AG08396 (cell line): Measurements from ENCODE around the gene IKZF1.

ENCODE experiments used
- DNase-seq: peaks from one replicate; pipeline ENCODE4 v3.0.0; 2012; ENCODE audit warnings: low spot score, mixed read lengths

Gene IKZF1

DNA sequence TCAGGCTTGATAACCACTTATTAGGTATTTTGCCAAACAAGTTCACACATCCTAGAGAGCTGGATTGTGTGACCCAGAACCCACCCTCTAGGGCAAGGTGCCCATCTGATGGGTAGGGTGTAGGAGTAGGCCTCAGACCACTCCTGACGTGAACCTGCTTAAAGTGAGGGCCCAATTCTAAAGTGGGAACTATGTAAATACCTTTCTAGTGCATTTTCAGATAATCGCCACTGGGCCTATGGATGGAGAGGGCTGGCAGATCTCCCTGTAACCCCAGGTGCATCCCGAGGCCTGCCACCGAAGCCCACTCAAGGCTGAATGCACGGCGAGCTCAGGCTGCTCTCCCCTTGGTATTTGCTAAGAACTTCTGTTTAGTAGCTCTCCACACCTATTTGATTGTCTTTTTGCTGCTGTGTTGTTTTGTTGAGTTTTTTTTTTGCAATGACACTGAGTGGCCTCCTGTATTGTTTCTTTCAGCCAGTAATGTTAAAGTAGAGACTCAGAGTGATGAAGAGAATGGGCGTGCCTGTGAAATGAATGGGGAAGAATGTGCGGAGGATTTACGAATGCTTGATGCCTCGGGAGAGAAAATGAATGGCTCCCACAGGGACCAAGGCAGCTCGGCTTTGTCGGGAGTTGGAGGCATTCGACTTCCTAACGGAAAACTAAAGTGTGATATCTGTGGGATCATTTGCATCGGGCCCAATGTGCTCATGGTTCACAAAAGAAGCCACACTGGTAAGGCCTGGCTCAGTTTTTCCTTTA, 71.7 kb downstream of the IKZF1 start:
- DNase-seq = no peak

DNA sequence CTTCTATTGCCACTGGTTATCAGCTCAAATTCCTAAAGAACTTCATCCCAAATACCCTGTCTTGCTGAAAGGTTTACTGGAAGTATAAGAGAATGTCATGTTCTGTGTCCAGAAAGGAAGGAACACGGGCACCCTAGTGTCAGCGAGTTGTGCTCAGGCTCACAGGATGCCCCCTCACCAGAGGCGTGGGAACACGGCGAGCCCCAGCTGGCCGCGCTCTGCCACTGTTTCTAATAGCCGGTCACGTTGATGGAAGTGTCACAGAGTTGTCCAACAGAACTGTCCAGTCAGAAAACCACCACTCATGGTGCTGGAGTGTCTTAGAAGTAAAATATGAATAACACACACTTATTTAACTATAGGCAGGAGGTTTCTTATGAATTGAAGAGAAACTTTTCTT, 72.8 kb downstream of the IKZF1 start:
- no peak for DNase-seq

DNA sequence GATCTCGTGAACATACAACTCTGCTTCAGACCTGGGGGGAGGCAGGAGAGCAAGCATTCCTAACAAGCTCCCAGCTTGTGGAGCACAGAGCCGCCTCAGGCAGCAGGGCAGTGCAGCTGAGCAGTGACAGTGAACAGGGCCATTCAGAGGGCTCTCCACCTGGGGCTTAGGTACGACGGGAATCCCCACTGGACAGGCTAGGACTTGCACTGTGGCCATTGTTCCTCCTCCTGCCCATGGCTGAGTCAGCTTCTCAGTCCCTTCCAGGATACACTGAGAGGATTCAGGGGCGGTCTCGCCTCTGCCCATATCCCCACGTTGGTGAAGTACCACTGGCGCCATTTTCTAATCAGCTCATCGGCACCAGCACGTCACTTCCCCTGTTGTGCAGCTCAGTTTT, 74.6 kb downstream of the IKZF1 start:
- no peak for DNase-seq

DNA sequence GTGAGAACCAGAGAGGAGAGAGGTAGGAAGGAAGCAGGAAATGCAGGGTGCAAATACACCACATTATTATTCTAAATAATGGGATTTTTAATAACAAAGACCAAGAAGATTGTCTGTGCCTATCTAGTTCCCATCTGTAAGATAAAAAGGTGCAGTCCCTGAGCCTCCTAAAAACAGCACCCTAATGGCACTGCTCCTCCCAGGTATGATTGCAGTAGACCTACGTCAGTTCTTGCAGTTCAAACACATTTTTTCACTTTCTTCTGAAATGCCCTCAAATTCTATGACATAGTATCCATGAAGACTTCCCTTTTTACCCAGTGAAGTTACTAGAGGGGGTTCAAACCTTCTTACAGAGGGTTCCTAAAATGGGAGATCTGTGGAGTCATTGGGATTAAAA, 75.0 kb downstream of the IKZF1 start:
- DNase-seq = no peak

DNA sequence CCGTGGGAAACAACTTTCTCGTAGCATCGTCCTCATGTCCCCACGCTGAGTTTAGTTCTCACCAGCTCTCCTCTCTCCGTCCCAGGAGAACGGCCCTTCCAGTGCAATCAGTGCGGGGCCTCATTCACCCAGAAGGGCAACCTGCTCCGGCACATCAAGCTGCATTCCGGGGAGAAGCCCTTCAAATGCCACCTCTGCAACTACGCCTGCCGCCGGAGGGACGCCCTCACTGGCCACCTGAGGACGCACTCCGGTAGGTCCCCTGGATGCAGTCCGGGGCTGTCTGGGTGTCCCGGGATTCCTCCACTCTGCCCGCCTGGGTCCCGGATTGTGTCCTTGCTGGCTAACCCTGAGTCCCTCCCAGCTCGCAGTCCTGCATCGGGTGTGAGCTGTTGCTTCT, 77.9 kb downstream of the IKZF1 start:
- no peak for DNase-seq

DNA sequence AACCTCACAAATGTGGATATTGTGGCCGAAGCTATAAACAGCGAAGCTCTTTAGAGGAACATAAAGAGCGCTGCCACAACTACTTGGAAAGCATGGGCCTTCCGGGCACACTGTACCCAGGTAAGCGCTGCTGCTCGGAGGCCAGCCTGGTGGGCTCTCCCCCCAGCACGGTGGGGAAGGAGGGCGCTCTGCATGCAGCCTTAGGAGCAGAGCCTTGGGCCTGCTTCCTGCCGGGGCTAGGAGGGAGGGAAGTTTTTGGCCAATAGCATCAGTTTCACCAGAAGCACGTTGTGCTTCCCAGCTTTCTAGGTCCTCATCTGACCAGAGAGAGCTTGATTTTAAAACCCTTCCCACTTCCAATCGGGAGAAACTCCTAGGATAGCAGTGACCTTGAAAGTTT, 82.8 kb downstream of the IKZF1 start:
- no peak for DNase-seq

DNA sequence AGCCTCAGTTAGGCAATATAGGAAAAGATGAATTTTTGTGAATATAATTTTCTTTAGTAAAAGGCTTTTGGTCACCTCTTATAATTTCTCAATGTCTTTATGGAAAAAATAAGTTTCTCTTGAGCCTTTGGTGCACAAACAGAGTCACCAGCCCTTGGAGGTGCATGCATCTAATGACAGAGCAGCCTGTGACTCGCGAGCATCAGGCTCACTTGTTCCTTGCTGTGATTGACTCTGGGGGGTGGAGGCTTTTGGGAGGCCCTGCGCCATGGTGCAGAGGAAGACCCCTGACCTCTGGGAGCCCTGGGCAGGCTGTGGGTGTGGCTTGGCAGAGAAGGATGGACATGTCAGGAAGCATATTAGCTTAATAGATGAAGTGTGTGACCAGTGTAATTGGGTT, 85.4 kb downstream of the IKZF1 start:
- no peak for DNase-seq

DNA sequence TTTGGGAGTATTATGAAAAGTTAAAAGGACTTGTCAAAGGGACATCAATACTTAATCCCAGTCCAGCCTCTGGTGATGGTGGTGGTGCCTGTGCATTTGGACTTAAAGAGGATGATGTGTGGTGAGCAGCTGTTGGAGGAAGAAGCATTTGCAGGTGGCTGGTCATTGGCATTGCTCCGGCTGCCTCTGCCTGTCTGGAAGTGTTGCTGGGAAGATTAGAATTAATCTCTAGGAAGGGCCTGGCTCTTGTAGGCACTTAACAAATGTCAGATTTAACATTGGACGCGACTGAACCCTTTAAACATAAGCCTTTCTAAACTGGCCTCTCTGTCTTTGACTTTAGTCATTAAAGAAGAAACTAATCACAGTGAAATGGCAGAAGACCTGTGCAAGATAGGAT, 86.9 kb downstream of the IKZF1 start:
- DNase-seq = no peak

DNA sequence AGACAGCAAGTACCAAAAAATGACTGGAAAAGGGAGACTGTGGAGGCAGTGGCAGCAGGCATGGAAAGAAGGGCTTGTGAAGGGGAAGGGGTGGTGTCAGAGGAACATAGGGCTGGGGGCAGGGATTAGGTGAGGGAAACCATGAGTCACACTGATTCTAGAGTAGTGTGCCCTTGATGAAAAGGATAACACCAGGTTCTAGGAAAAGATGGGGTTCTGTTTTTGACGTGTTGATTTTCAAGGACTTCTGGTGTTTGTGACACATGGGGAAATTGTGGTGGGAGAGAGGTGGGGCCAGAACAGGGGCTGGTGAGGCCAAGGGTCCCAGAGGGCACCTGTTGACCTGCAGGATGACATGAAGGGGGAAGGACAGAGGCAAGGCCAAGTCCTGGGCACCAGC, 88.6 kb downstream of the IKZF1 start:
- no peak for DNase-seq

DNA sequence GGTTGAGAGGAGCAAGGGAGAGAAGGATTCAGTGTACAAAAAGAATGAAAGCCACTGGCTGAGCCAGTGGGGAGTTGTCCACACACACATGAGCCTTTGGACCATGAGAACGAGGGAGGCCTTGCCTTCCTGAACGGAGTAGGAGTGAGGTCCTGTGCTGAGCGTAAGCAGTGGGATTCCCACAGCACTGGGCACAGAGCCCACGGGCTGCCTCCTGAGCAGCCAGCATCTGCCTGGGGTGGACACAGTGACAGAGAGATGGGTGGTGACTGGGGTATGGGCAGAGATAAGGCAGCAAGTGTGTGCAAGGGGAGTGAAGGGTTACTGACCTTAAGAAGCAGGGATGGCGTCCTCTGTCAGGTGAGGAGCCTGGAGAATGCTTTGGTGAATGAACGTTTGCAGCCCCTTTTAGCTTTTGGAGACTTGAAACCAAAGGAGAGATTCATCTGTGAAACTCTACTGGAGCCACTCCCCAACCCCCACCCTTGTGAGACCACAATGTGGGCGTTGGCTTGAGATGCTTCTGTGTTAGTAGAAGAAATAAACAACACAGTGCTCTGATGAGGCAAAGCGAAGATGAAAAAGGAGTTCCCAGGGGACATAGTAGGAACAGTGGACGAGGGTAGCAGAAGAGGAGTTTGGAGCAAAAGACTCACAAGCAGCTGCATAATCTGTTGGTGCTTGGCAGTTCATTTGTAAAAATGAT, 89.2 kb downstream of the IKZF1 start:
- DNase-seq = no peak

DNA sequence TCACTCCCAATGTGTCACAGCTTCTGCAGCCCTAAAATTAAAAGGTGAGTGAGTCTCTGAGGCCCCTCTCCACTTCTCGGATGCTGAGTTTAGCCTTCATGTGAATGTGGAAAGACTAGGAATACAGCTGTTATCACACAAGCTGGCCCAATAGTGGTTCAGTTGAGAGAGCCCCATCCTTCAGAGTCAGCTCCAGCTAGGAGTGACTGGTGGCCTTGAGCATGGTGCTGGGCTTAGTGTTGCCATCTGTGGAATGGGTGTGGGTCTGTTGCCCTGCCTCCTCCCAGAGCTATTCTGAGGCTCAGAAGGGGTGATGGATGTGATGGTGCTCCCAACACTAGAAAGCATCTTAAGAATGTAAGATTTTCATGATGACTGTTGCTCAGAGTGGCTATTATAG, 89.8 kb downstream of the IKZF1 start:
- DNase-seq = no peak

DNA sequence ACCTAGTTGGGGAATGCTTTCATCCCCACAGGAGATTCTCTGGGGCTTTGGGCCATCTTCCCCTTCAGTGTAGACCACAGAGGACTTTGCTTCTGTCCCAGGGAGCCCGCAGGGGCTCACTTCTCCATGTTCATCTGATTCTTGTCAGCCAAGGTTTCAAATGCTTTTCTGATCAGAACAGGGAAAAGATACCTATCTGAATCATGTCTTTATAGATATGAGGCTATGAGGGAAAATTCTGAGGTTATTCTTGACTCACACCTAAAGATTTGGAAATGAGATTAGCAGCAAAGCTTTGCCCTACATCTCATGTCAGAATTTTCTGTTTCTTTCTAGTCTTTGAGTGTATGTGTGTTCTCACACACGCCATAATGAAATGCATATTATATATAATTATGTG, 92.3 kb downstream of the IKZF1 start:
- DNase-seq = no peak

DNA sequence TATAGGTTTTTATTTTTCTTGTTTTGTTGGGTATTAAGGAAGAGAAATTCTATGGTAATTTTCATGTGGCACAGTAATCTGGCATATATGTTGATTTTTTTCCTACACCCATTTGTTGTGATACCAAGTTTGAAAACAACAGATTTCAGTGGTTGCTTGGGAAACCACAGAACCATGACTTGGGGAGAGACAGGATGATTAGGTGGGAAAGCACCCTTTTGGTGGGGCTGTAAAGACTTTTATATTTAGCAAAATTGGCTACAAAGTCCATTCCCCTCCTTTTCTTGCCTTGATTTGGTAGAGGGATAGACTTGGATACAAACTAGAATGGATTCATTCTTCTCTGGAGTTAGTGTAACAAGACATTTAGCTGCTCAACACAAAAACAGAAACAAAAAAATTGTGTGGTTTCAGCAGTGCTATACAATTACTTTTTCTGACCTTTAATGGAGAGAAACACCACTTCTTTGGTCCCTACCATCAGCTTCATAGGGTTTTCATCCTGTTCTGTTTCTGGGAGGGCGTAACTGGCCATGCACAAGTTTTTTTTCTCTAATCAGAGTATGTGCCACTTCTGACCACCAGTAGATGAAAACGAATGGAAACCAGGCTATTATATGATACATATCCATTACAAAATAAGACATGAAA, 92.9 kb downstream of the IKZF1 start:
- no peak for DNase-seq

DNA sequence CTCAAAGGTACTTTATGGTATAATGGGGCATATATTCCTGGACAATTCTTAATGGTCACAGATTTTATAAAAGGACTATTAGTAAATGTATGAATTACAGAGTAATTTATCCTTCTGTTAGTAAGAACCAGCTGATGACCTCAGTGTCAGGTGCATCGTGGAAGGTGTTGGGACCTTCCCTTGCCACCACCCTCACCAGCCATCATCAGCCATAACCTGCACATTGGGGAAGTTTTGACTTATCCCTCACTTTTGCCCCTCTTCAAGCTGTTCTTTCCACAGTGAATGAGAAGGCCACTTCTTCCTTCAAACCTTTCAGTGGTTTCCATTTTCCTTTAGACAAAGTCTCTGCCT, 93.4 kb downstream of the IKZF1 start:
- DNase-seq = no peak

DNA sequence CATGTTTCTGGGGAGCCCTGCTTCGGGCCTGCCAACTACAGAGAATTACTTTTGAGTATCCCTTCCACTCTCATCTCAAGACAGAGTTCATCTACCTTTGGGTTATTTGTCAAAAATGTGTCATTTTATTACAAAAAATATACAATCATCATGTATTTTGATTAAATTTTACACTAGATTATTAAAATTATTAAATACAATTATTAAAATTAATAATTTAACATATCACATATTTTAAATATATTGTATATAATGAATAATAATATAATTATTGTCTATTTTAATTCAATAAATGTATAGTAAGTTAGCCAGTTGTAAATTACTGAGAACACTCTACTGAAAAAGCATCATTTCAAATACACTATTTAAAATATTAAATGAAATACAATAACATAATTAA, 94.7 kb downstream of the IKZF1 start:
- DNase-seq = no peak

DNA sequence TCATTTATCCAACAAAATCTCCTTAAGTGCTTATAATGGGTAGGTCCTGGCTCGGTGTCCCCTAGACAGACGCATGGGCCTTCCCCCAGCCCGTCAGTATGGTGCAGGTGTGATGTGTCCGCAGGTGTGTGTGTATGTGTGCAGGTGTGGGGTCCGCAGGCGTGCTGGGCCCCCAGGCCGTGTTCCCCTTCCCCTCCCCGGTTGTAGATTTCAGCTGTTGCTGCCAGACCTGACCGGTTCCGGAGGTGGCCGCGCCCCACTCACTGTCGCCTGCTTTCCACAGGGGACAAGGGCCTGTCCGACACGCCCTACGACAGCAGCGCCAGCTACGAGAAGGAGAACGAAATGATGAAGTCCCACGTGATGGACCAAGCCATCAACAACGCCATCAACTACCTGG, 95.1 kb downstream of the IKZF1 start:
- DNase-seq = no peak

DNA sequence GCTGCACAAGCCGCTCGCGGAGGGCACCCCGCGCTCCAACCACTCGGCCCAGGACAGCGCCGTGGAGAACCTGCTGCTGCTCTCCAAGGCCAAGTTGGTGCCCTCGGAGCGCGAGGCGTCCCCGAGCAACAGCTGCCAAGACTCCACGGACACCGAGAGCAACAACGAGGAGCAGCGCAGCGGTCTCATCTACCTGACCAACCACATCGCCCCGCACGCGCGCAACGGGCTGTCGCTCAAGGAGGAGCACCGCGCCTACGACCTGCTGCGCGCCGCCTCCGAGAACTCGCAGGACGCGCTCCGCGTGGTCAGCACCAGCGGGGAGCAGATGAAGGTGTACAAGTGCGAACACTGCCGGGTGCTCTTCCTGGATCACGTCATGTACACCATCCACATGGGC, 95.6 kb downstream of the IKZF1 start:
- DNase-seq = no peak

DNA sequence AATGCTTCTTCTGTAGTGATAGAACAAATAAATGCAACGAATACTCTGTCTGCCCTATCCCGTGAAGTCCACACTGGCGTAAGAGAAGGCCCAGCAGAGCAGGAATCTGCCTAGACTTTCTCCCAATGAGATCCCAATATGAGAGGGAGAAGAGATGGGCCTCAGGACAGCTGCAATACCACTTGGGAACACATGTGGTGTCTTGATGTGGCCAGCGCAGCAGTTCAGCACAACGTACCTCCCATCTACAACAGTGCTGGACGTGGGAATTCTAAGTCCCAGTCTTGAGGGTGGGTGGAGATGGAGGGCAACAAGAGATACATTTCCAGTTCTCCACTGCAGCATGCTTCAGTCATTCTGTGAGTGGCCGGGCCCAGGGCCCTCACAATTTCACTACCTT, 99.9 kb downstream of the IKZF1 start:
- no peak for DNase-seq

DNA sequence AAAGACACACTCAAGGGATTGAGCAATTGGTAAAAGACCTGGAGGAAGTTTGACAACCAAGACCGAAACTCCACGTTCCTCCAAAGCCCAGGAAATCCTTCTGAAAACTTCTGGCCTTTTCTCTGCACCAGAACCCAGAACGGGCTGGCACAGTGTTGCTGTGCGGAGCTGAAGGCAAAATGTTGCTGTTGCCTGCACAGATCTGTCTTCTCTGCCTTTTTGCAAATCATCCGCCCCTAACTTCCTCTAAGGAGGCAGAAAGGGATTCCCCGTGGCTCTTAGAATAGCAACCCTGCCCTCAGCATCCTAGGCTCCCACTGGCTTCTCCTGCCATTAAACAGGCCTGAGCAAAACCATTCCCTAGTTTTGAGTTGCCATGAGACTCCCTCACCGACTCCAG, 100.7 kb downstream of the IKZF1 start:
- no peak for DNase-seq

DNA sequence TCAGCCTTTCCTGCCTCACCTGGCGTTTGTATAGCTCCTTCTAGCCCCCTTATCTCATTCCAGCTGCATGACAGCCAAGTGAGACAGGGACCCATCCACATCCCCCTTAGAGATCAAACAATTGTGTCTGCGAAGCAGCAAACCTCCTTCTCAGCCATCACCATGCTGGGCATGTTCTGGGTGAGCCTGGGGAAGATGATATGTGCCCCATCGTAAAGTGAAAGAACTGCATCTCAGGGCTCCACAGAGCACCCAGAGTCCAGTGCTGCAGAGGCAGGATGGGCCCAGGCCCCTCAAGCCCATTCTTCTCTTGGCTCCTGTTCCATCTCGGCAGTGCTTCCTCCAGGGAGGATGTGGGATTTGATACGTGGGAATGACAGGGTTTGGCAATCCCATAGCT, 102.4 kb downstream of the IKZF1 start:
- DNase-seq = no peak

DNA sequence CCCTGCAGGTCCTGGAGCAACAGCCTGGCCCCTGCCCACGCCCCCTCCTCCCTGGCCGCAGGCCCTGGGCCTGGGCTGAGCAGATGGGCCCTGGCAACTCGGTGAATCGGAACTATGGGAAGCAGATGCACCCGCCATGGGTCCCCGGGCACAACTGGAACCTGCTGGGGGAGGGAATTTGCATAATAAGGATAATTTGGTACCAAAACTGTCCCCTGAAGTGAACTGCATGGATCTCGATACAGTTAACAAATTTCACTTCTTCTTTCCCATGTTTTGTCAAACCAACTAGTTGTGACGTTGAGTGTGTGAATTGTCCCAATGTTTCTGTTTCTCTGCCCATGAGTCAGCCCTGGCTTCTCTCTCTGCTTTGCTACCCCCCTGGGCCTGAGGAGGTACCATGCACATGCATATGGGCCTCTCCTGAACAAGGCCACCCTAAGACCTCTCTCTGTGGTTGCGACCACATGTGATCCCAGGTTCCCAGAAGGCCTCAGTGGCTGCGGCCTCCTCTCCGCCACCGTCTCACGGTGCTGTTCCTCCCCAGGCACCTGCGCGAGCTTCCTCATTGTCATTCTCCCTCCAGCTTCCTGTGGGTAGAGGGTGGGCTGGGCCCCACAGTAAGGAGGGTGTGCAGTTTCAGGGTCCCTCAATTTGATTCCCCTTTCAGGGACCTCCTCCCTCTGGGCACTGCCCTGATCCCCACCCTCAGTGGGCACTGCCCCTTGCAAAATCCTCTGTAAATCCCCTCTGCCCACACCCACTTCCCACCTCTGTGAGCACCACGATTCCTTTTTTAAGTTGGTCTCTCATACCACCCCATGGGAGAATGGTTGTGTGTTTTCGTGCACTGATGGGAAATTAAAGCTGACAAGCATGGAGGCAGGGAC, 105.6 kb downstream of the IKZF1 start:
- no peak for DNase-seq

DNA sequence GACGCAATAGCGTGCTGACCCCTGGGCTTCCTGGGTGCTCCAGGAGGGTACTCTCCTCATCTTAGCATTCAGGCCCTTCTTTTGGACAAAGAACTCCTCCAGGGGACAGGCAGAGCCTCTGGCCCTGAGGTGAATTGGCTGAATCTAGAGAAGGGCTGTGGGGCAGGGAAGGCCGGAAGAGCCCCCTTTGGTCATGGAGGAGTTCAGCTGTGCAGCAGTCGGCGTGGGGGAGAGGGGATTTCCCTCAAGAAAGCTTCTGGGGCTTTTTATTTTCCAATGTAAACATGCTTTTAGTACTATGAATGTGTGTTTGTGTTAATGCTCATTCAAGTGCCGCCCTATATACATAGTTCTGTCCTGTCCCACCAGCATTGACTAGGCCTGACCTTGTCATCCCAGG, 106.8 kb downstream of the IKZF1 start:
- DNase-seq = no peak

DNA sequence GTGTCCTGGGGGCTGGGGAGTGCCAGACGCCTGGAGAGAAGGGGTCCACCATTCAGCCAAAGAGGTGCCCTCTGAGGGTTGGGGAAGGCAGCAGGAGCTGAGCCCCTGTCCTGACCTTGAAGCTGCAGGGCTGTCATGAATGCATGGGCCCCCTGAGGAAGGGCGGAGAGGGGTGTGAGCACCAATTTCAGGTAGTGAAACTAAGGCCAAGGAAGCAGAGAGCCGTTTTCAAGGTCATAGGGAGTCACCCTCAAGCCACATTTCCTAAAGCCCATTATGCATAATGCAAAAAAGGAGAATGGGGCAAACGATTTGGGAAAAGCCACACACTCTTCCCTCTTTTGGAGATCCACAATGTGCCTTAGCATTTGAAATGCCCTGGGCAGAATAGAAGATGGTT, 108.5 kb downstream of the IKZF1 start:
- DNase-seq = no peak
